GM23338 (cell line): ENCODE results near the gene BCL2. TPM values are rescaled to one million over a fixed set of nuclear protein-coding genes. Genes with fewer than 3 reads are reported as not detected.

Experiments used
- ATAC-seq: fragments of 200-7000 bp; cut with Tn5 transposase; 3 replicates; pipeline ENCODE4 v1.9.1; 2020
- DNase-seq: peaks from one replicate; pipeline ENCODE4 v3.0.0-alpha.2; 2015; ENCODE audit warnings: low spot score
- H2AFZ ChIP-seq: fragments of 200-600 bp; sonication (generic); 2 replicates; pipeline ENCODE4 v1.8.0; 2016; ENCODE audit warnings: antibody characterized with exemption, mild to moderate bottlenecking, moderate library complexity
- H3F3A ChIP-seq: fragments of 200-600 bp; sonication (generic); replicated peaks from 2 replicates; pipeline ENCODE4 v1.8.0; 2017; ENCODE audit warnings: antibody characterized with exemption, mixed run types, low read depth
- H3K27ac ChIP-seq: fragments of 200-600 bp; sonication (generic); 2 replicates; pipeline ENCODE4 v1.6.1; 2016; ENCODE audit warnings: low read depth
- H3K27me3 ChIP-seq: fragments of 200-600 bp; sonication (generic); 2 replicates; pipeline ENCODE4 v1.8.0; 2016; ENCODE audit warnings: mild to moderate bottlenecking, mixed run types, moderate library complexity; ENCODE audit not compliant: insufficient read depth
- H3K36me3 ChIP-seq: fragments of 200-600 bp; sonication (generic); 2 replicates; pipeline ENCODE4 v1.8.0; 2016; ENCODE audit warnings: mild to moderate bottlenecking; ENCODE audit not compliant: insufficient read depth
- H3K4me1 ChIP-seq: fragments of 200-600 bp; sonication (generic); 2 replicates; pipeline ENCODE4 v1.8.0; 2016; ENCODE audit warnings: mild to moderate bottlenecking, moderate library complexity; ENCODE audit not compliant: insufficient read depth
- H3K4me2 ChIP-seq: fragments of 200-600 bp; sonication (generic); 2 replicates; pipeline ENCODE4 v1.7.1; 2017; ENCODE audit warnings: mixed run types
- H3K4me3 ChIP-seq: fragments of 200-600 bp; sonication (generic); 2 replicates; pipeline ENCODE4 v1.6.1; 2016; ENCODE audit warnings: mixed run types
- H3K79me2 ChIP-seq: fragments of 200-600 bp; sonication (generic); replicated peaks from 2 replicates; pipeline ENCODE4 v1.8.0; 2017; ENCODE audit warnings: mild to moderate bottlenecking; ENCODE audit not compliant: insufficient read depth
- H3K9me2 ChIP-seq: fragments of 200-600 bp; sonication (generic); 2 replicates; pipeline ENCODE4 v1.8.0; 2017; ENCODE audit not compliant: insufficient read depth
- H4K20me1 ChIP-seq: fragments of 200-600 bp; sonication (generic); replicated peaks from 2 replicates; pipeline ENCODE4 v1.8.0; 2017; ENCODE audit warnings: mild to moderate bottlenecking; ENCODE audit not compliant: insufficient read depth
- H3K27ac Mint-ChIP-seq: 2 replicates; pipeline ENCODE4 v1.8.0; 2020; ENCODE audit warnings: inconsistent platforms, mild to moderate bottlenecking, moderate library complexity, mixed read lengths
- H3K27me3 Mint-ChIP-seq: 3 replicates; pipeline ENCODE4 v1.8.0; 2022; ENCODE audit warnings: low read depth, mild to moderate bottlenecking, moderate library complexity, mixed read lengths, inconsistent platforms; ENCODE audit not compliant: insufficient read depth, poor library complexity
- H3K36me3 Mint-ChIP-seq: 3 replicates; pipeline ENCODE4 v1.8.0; 2021; ENCODE audit warnings: low read depth, mild to moderate bottlenecking, inconsistent platforms, moderate library complexity, mixed read lengths
- H3K4me1 Mint-ChIP-seq: 3 replicates; pipeline ENCODE4 v1.8.0; 2020; ENCODE audit warnings: mild to moderate bottlenecking, inconsistent platforms, mixed read lengths
- H3K4me3 Mint-ChIP-seq: 3 replicates; pipeline ENCODE4 v1.8.0; 2021; ENCODE audit warnings: moderate library complexity, mild to moderate bottlenecking, inconsistent platforms, mixed read lengths
- H3K9me3 Mint-ChIP-seq: 3 replicates; pipeline ENCODE4 v1.8.0; 2020; ENCODE audit warnings: moderate library complexity, mild to moderate bottlenecking, inconsistent platforms, mixed read lengths
- CREB1 ChIP-seq: fragments of 250-450 bp; sonication (Bioruptor Pico); IDR thresholded peaks from 2 replicates; pipeline ENCODE4 v1.5.0; 2020; ENCODE audit warnings: low read depth, mild to moderate bottlenecking, moderate library complexity
- CTCF ChIP-seq, 2 experiments: fragments of 200-600 bp in 1 of 2; sonication (generic) in 1 of 2; conservative IDR thresholded peaks; 2 replicates each; pipeline versions ENCODE4 v1.5.1 to v1.6.1; 2016 to 2017; ENCODE audit warnings: antibody characterized with exemption in 2 of 2, low read depth in 2 of 2, mild to moderate bottlenecking in 2 of 2, moderate library complexity in 1 of 2
- ETS1 ChIP-seq: IDR thresholded peaks from 2 replicates; pipeline ENCODE4 v1.6.1; 2016; ENCODE audit warnings: antibody characterized with exemption
- EZH2phosphoT487 ChIP-seq: fragments of 200-600 bp; sonication (generic); IDR thresholded peaks from one replicate; pipeline ENCODE4 v1.8.1; 2018; ENCODE audit warnings: antibody characterized with exemption; ENCODE audit not compliant: unreplicated experiment
- JUNB ChIP-seq: IDR thresholded peaks from one replicate; pipeline ENCODE4 v1.6.1; 2016; ENCODE audit warnings: antibody characterized with exemption; ENCODE audit not compliant: unreplicated experiment
- NANOG ChIP-seq: IDR thresholded peaks from 2 replicates; pipeline ENCODE4 v1.6.1; 2016; ENCODE audit warnings: antibody characterized with exemption, borderline replicate concordance
- REST ChIP-seq: IDR thresholded peaks from one replicate; pipeline ENCODE4 v1.6.1; 2018; ENCODE audit warnings: antibody characterized with exemption; ENCODE audit not compliant: unreplicated experiment
- STAT1 ChIP-seq: IDR thresholded peaks from one replicate; pipeline ENCODE4 v1.6.1; 2016; ENCODE audit warnings: antibody characterized with exemption; ENCODE audit not compliant: unreplicated experiment
- ZNF331 ChIP-seq: fragments of 250-450 bp; sonication (Bioruptor Pico); IDR thresholded peaks from 2 replicates; pipeline ENCODE4 v1.5.0; 2020; ENCODE audit warnings: low read depth, mild to moderate bottlenecking, moderate library complexity
- ZNF462 ChIP-seq: fragments of 250-450 bp; sonication (Bioruptor Pico); IDR thresholded peaks from 2 replicates; pipeline ENCODE4 v1.5.0; 2020; ENCODE audit warnings: mild to moderate bottlenecking, moderate library complexity
- polyA plus RNA-seq: library from polyadenylated mRNA; unstranded; fragments of >200 nt; fragmentation: Nextera tagmentation; extraction: Ambion mirVana; gene quantifications from 2 replicates; pipeline ENCODE4 v1.2.1, GENCODE V29; 2016
- total RNA-seq: library from RNA; depleted of rRNA; stranded (reverse); fragments of >200 nt; shearing (Covaris generic); gene quantifications from 2 replicates; pipeline ENCODE4 v1.2.3, GENCODE V29; 2014

Gene BCL2
- total and polyA plus RNA-seq, 2 experiments from 2014 or later: 1.2 to 4.0 TPM

- no peaks in the 10 kb centered on the region for H3K27me3 ChIP-seq
- H3K4me2 ChIP-seq: no peak overlapping the region
- TF ChIP-seq CTCF (conservative IDR thresholded peaks at IDR 0.05; ENCODE audit: low read depth in 2 of 2): no peak
- TF ChIP-seq CREB1 (CRISPR knock-in tag): no peak
- TF ChIP-seq JUNB: no peak
- TF ChIP-seq REST: no peak
- TF ChIP-seq ZNF462 (CRISPR knock-in tag): no peak
- TF ChIP-seq ETS1: no peak
- TF ChIP-seq EZH2phosphoT487: no peak
- no peak for TF ChIP-seq STAT1
- TF ChIP-seq NANOG: no peak
- no peak for TF ChIP-seq ZNF331 (CRISPR knock-in tag)
- H3K4me3 Mint-ChIP-seq: no peak overlapping the region
- no peak for DNase-seq
- no peaks in the 10 kb centered on the region for H3K79me2 ChIP-seq
- H4K20me1 ChIP-seq: no peaks in the 10 kb centered on the region
- no peaks in the 10 kb centered on the region for H3K27me3 Mint-ChIP-seq
- H3K27ac ChIP-seq: no peak overlapping the region
- H3K36me3 ChIP-seq: no peaks in the 10 kb centered on the region
- H3K27ac Mint-ChIP-seq: no peak overlapping the region
- H3F3A ChIP-seq: no peaks in the 10 kb centered on the region
- no peak overlapping the region for H2AFZ ChIP-seq
- no peaks in the 10 kb centered on the region for H3K4me1 ChIP-seq
- no peak for ATAC-seq
- H3K36me3 Mint-ChIP-seq: peaks cover 5% of the 10 kb centered on the region
- H3K4me1 Mint-ChIP-seq: no peaks in the 10 kb centered on the region; the same call in 2 of the 3 replicates
- H3K9me2 ChIP-seq: peaks cover 5% of the 10 kb centered on the region; the same call in 1 of the 2 replicates
- H3K4me3 ChIP-seq: no peak overlapping the region
- peaks cover 6% of the 10 kb centered on the region; the same call in 2 of the 3 replicates for H3K9me3 Mint-ChIP-seq
Measured at GRCh38 chr18:63220903-63221302, 98.7 kb downstream of the BCL2 start.
